ENCODE measurements around the gene PIK3R1.

DNA sequence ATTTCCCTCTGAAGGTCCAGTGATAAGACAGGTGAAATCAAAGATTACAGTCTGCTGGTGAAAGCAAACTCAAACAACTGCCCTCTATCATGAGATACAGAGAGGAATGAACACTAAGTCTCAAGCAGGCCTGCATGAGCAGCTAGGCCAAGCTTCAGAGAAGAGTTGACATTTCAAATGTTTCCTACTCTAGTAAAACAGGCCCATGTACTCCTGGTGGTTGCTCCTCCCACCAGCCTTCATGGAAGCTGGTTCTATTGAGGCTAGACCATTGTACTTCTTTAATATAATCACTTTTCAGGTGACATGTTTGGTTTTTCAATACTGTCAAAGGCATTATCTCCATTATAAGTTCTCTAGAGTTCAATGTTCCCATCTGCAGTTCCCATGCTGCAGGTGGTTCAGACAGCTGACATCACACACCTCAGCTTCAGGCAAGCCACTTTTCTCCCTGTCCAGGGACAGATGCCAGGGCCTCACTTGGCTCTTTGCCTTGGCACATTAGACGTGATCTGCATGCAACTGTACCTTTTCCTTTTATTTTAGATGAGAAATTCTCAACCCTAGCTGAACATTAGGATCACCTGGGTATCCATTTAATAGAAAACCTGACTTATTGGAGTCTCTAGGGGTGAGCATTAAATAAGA lies 89.8 kb downstream of the PIK3R1 start:
- TF ChIP-seq, protein P1, sequence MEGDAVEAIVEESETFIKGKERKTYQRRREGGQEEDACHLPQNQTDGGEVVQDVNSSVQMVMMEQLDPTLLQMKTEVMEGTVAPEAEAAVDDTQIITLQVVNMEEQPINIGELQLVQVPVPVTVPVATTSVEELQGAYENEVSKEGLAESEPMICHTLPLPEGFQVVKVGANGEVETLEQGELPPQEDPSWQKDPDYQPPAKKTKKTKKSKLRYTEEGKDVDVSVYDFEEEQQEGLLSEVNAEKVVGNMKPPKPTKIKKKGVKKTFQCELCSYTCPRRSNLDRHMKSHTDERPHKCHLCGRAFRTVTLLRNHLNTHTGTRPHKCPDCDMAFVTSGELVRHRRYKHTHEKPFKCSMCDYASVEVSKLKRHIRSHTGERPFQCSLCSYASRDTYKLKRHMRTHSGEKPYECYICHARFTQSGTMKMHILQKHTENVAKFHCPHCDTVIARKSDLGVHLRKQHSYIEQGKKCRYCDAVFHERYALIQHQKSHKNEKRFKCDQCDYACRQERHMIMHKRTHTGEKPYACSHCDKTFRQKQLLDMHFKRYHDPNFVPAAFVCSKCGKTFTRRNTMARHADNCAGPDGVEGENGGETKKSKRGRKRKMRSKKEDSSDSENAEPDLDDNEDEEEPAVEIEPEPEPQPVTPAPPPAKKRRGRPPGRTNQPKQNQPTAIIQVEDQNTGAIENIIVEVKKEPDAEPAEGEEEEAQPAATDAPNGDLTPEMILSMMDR (IDR thresholded peaks at IDR 0.05; ENCODE audit: low read depth, low read length, missing input control) = no peak
- no peak for TF ChIP-seq TAF1 (conservative IDR thresholded peaks at IDR 0.05)
- no peak for TF ChIP-seq JUND (IDR thresholded peaks at IDR 0.05)
- TF ChIP-seq, protein P2, sequence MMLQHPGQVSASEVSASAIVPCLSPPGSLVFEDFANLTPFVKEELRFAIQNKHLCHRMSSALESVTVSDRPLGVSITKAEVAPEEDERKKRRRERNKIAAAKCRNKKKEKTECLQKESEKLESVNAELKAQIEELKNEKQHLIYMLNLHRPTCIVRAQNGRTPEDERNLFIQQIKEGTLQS (IDR thresholded peaks at IDR 0.05) = no peak
- no peak for TF ChIP-seq GABPA (IDR thresholded peaks at IDR 0.05 in 1 of 2, conservative IDR thresholded peaks at IDR 0.05 in 1 of 2)
- no peak for TF ChIP-seq FOXA1 (IDR thresholded peaks at IDR 0.05)
- TF ChIP-seq YY1 (IDR thresholded peaks at IDR 0.05) = no peak
- TF ChIP-seq, protein P3, sequence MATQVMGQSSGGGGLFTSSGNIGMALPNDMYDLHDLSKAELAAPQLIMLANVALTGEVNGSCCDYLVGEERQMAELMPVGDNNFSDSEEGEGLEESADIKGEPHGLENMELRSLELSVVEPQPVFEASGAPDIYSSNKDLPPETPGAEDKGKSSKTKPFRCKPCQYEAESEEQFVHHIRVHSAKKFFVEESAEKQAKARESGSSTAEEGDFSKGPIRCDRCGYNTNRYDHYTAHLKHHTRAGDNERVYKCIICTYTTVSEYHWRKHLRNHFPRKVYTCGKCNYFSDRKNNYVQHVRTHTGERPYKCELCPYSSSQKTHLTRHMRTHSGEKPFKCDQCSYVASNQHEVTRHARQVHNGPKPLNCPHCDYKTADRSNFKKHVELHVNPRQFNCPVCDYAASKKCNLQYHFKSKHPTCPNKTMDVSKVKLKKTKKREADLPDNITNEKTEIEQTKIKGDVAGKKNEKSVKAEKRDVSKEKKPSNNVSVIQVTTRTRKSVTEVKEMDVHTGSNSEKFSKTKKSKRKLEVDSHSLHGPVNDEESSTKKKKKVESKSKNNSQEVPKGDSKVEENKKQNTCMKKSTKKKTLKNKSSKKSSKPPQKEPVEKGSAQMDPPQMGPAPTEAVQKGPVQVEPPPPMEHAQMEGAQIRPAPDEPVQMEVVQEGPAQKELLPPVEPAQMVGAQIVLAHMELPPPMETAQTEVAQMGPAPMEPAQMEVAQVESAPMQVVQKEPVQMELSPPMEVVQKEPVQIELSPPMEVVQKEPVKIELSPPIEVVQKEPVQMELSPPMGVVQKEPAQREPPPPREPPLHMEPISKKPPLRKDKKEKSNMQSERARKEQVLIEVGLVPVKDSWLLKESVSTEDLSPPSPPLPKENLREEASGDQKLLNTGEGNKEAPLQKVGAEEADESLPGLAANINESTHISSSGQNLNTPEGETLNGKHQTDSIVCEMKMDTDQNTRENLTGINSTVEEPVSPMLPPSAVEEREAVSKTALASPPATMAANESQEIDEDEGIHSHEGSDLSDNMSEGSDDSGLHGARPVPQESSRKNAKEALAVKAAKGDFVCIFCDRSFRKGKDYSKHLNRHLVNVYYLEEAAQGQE (IDR thresholded peaks at IDR 0.05) = no peak
- no peak for TF ChIP-seq RAD21 (IDR thresholded peaks at IDR 0.05)
